ENCODE data around the gene VOPP1.

- TF ChIP-seq EZH2 (IDR thresholded peaks at IDR 0.05; ENCODE audit: insufficient read depth, poor library complexity, severe bottlenecking) = no peak
- TF ChIP-seq EZH2phosphoT487 (IDR thresholded peaks at IDR 0.05; ENCODE audit: insufficient read depth, low read depth) = no peak
Measured at GRCh38 chr7:55517191-55517633, 55.1 kb downstream of the VOPP1 start.

All from GM23248 (cell line).